ENCODE measurements around the gene CORIN.
"Not testable (repeated sequence)": the region's sequence is repeated elsewhere in the genome, so short reads cannot be mapped to it uniquely, and the experiment has no call there.

Gene CORIN

GRCh38 chr4:47631161-47631560 lies 206.7 kb downstream of the CORIN start:
- no peak for DNase-seq

- DNase-seq = no peak
These were observed 213.8 kb downstream of the CORIN start for GRCh38 chr4:47624031-47624441.

- DNase-seq = no peak
These were observed 216.7 kb downstream of the CORIN start for GRCh38 chr4:47621181-47621580.

GRCh38 chr4:47619691-47620090 lies 218.2 kb downstream of the CORIN start:
- no peak for DNase-seq

- no peak for DNase-seq
These were observed 220.3 kb downstream of the CORIN start for GRCh38 chr4:47617607-47618006.

- DNase-seq = no peak
These were observed 222.5 kb downstream of the CORIN start for GRCh38 chr4:47615385-47615784.

- DNase-seq = no peak
These were observed 225.5 kb downstream of the CORIN start for GRCh38 chr4:47612116-47613023.

GRCh38 chr4:47606482-47606881 lies 231.4 kb downstream of the CORIN start:
- no peak for DNase-seq

- DNase-seq = no peak
These were observed 239.0 kb downstream of the CORIN start for GRCh38 chr4:47598896-47599295.

GRCh38 chr4:47598320-47598719 lies 239.5 kb downstream of the CORIN start:
- DNase-seq = no peak

GRCh38 chr4:47597696-47598095 lies 240.2 kb downstream of the CORIN start:
- no peak for DNase-seq

- DNase-seq = no peak
These were observed 247.5 kb downstream of the CORIN start for GRCh38 chr4:47590325-47590724.

GRCh38 chr4:47579235-47579634 lies 258.6 kb downstream of the CORIN start:
- no peak for DNase-seq

- DNase-seq = no peak
These were observed 259.9 kb downstream of the CORIN start for GRCh38 chr4:47577779-47578553.

GRCh38 chr4:47572981-47573380 lies 264.9 kb downstream of the CORIN start:
- DNase-seq = no peak

- no peak for DNase-seq
These were observed 267.1 kb downstream of the CORIN start for GRCh38 chr4:47570816-47571215.

- DNase-seq = no peak
These were observed 270.4 kb downstream of the CORIN start for GRCh38 chr4:47567511-47567910.

GRCh38 chr4:47566969-47567368 lies 270.9 kb downstream of the CORIN start:
- DNase-seq = no peak

GRCh38 chr4:47566566-47566965 lies 271.3 kb downstream of the CORIN start:
- no peak for DNase-seq

GRCh38 chr4:47562297-47562696 lies 275.6 kb downstream of the CORIN start:
- no peak for DNase-seq

- no peak for DNase-seq
These were observed 276.5 kb downstream of the CORIN start for GRCh38 chr4:47561331-47561730.

GRCh38 chr4:47560682-47561081 lies 277.2 kb downstream of the CORIN start:
- no peak for DNase-seq

- DNase-seq = no peak
These were observed 280.6 kb downstream of the CORIN start for GRCh38 chr4:47557255-47557654.

GRCh38 chr4:47555920-47556319 lies 281.9 kb downstream of the CORIN start:
- not testable (repeated sequence) for DNase-seq
